GM10266 (cell line): Measurements from ENCODE around the gene STMN1.

Experiments
- DNase-seq: peaks from one replicate; pipeline ENCODE4 v3.0.0; 2012; ENCODE audit errors: extremely low spot score
- CTCF ChIP-seq: IDR thresholded peaks from 2 replicates; pipeline ENCODE4 v1.5.1; 2012; ENCODE audit warnings: mild to moderate bottlenecking, low read depth; ENCODE audit not compliant: control insufficient read depth, insufficient read depth; ENCODE audit errors: missing control alignments

STMN1 gene

GRCh38 chr1:25878690-25879089 is 27.5 kb downstream of the STMN1 start:
- DNase-seq, result no peak
- no peak for TF ChIP-seq CTCF

- no peak for DNase-seq
- TF ChIP-seq CTCF, result no peak
Observed at GRCh38 chr1:25877155-25877554, 29.1 kb downstream of the STMN1 start.

GRCh38 chr1:25876693-25877077 is 29.5 kb downstream of the STMN1 start:
- DNase-seq, result no peak
- no peak for TF ChIP-seq CTCF

DNA sequence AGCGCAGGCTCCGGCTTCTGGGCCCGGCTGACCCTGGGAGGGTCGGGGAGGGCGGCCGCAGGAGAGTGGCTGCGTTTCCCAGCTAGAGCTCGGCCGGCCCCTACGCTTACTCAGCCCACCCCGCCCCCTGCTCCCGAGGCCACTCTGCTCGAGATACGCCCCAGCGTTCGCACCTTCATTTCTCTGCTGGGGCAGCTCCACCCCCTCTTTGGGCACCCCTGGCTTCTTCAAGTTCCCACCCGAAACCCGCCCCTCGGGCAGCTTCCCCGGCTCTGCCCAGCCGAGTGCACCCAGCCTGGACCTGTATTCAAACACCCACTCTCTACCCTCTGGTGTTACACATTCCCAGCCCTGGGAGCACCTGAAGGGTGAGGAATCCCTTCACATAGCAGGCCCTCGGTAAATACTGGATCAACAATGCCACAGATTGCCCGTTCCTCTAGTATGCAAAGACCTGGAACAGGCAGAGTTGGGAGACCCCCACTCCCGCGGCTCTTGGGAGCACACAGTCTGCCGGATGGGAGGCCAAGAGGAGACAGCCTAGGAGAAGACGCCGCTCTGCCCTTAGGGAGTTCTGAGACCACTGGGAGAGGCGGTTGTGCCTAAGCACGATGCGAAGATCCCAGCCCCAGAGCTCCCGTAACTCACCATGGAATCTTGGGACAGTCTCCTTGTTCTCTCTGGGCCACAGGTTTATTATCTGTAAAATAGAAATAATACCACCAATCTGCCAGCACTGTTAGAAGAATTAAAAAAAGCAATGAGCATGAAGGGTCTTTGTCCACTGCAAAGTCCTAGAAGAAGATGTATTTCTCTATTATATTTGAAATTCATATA is 30.1 kb downstream of the STMN1 start:
- no peak for DNase-seq
- no peak for TF ChIP-seq CTCF

- no peak for TF ChIP-seq CTCF
- DNase-seq, result peak; percentile 84
Observed at GRCh38 chr1:25875154-25875855, 30.9 kb downstream of the STMN1 start, which contains the start of gene PAQR7. Gene PAQR7, minus strand, starts transcription at chr1:25875708. Its CDS starts 11,869 bp downstream, at chr1:25863839.

DNA sequence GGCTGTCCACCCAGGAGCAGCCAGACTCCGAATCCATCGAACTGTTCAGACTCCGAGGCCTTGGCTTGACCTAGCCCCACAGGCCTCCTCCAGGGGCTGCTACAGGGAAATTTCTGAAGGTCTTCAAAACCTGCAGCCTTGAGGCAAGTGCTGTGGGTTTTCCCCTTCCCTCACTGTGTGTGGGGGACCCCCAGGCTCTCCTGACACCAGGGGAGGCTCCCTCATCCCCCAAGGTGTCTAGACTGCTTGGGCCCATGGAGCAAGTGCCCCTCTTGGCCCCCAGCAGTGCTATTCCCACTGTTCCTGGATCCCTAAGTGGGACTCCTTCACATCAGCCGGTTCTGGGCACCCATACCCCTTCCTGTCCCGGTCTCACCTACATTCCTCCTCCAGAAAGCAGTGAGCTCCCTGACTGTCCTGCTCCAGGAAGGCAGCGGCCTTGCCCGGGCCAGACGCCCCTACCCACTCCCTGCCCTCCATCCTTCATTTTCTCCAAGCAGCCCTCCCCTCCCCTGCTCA is 31.5 kb downstream of the STMN1 start:
- peak; percentile 32 for DNase-seq
- TF ChIP-seq CTCF, result no peak
